ENCODE results near the gene CD37. TPM values are rescaled to one million over a fixed set of nuclear protein-coding genes. Genes with fewer than 3 reads are reported as not detected.

Gene CD37
- total RNA-seq, 1 experiment from 2014 or later, result not detected

- Mint-ChIP-seq H3K4me3 (ENCODE audit: unreplicated experiment) (no peak overlapping the region), H3K27ac (ENCODE audit: unreplicated experiment) (no peak overlapping the region), H3K27me3 (ENCODE audit: insufficient read depth, unreplicated experiment) (no peaks in the 10 kb centered on the region), H3K4me1 (ENCODE audit: low read depth, unreplicated experiment) (peaks cover 11% of the 10 kb centered on the region), H3K36me3 (ENCODE audit: insufficient read depth, unreplicated experiment) (no peaks in the 10 kb centered on the region), H3K9me3 (ENCODE audit: unreplicated experiment) (no peaks in the 10 kb centered on the region)
- ChIA-PET POLR2A (interaction anchor here (1.2 kb wide), 1 partner anchor 92 kb away, joined by 9 read pairs; the partner anchor contains the start of gene ALDH16A1), CTCF (interaction anchor here (0.6 to 0.7 kb wide), 3 partner anchors 18 to 105 kb away, joined by 3 to 4 read pairs (median 3); no protein-coding TSS in a partner anchor)
- Histone ChIP-seq H3K36me3 (ENCODE audit: control insufficient read depth, insufficient read depth, low read length) (no peaks in the 10 kb centered on the region), H3K27me3 (replicated peaks; ENCODE audit: control insufficient read depth, insufficient read depth, low read length) (no peaks in the 10 kb centered on the region; the same call in 1 of the 2 replicates), H3K4me1 (peaks cover 8% of the 10 kb centered on the region; the same call in 1 of the 2 replicates), H3K4me3 (ENCODE audit: low read depth, low read length) (peak overlapping the region; percentile 64), H3K9me3 (no peaks in the 10 kb centered on the region)
- TF ChIP-seq CTCF (IDR thresholded peaks at IDR 0.05; ENCODE audit: insufficient read depth in 1 of 2, low read depth in 1 of 2, low read length in 1 of 2, severe bottlenecking in 1 of 2, unreplicated experiment in 1 of 2), result no peak
- DNase-seq, result peak; percentile 61 to 70
- intact Hi-C loops (cut with micrococcal nuclease; ENCODE audit: unreplicated experiment), result no loop called here
- BruUV-seq (replicated peaks), result no TSS peak
Measured at GRCh38 chr19:49361438-49362047, 26.3 kb downstream of the CD37 start.

- no peaks in the 10 kb centered on the region for H3K9me3 ChIP-seq
- H3K4me1 ChIP-seq, result peaks cover 8% of the 10 kb centered on the region; the same call in 1 of the 2 replicates
- intact Hi-C loops (cut with micrococcal nuclease; ENCODE audit: unreplicated experiment), result no loop called here
- no peaks in the 10 kb centered on the region for H3K36me3 Mint-ChIP-seq (ENCODE audit: insufficient read depth, unreplicated experiment)
- no peak within 1 kb of the TSS for H3K4me3 Mint-ChIP-seq (ENCODE audit: unreplicated experiment)
- H3K4me3 ChIP-seq (ENCODE audit: low read depth, low read length), result peak within 1 kb of the TSS; percentile 64
- POLR2A ChIA-PET, result interaction anchor here (1.2 kb wide), 1 partner anchor 91 kb away, joined by 9 read pairs; the partner anchor contains the start of gene ALDH16A1
- no peak for TF ChIP-seq CTCF (IDR thresholded peaks at IDR 0.05; ENCODE audit: insufficient read depth in 1 of 2, low read depth in 1 of 2, low read length in 1 of 2, severe bottlenecking in 1 of 2, unreplicated experiment in 1 of 2)
- DNase-seq, result peak; percentile 58 to 59
- peaks cover 11% of the 10 kb centered on the region for H3K4me1 Mint-ChIP-seq (ENCODE audit: low read depth, unreplicated experiment)
- BruUV-seq (replicated peaks), result no TSS peak
- CTCF ChIA-PET, result interaction anchor here (0.6 to 0.7 kb wide), 3 partner anchors 18 to 106 kb away, joined by 3 to 4 read pairs (median 3); no protein-coding TSS in a partner anchor
- no peaks in the 10 kb centered on the region; the same call in 1 of the 2 replicates for H3K27me3 ChIP-seq (replicated peaks; ENCODE audit: control insufficient read depth, insufficient read depth, low read length)
- H3K27ac Mint-ChIP-seq (ENCODE audit: unreplicated experiment), result no peak within 1 kb of the TSS
- no peaks in the 10 kb centered on the region for H3K36me3 ChIP-seq (ENCODE audit: control insufficient read depth, insufficient read depth, low read length)
- H3K27me3 Mint-ChIP-seq (ENCODE audit: insufficient read depth, unreplicated experiment), result no peaks in the 10 kb centered on the region
- H3K9me3 Mint-ChIP-seq (ENCODE audit: unreplicated experiment), result no peaks in the 10 kb centered on the region
Measured at GRCh38 chr19:49362048-49362928, 27.1 kb downstream of the CD37 start, which contains the start of gene TEAD2. TEAD2 (minus strand) TSS chr19:49362416; CDS start chr19:49360075, 2,341 bp downstream.

GRCh38 chr19:49362929-49363267 is 27.7 kb downstream of the CD37 start:
- peak in 1 of 2 experiments; percentile 24 for DNase-seq
- TF ChIP-seq CTCF (IDR thresholded peaks at IDR 0.05; ENCODE audit: insufficient read depth in 1 of 2, low read depth in 1 of 2, low read length in 1 of 2, severe bottlenecking in 1 of 2, unreplicated experiment in 1 of 2), result no peak
- POLR2A ChIA-PET, result interaction anchor here (1.2 kb wide), 1 partner anchor 90 kb away, joined by 9 read pairs; the partner anchor contains the start of gene ALDH16A1
- no peak overlapping the region for H3K4me3 Mint-ChIP-seq (ENCODE audit: unreplicated experiment)
- CTCF ChIA-PET, result interaction anchor here (0.6 kb wide), 1 partner anchor 31 kb away, joined by 3 read pairs; no protein-coding TSS in a partner anchor
- BruUV-seq (replicated peaks), result no TSS peak
- H3K36me3 Mint-ChIP-seq (ENCODE audit: insufficient read depth, unreplicated experiment), result no peaks in the 10 kb centered on the region
- peak overlapping the region; percentile 64 for H3K4me3 ChIP-seq (ENCODE audit: low read depth, low read length)
- peaks cover 11% of the 10 kb centered on the region for H3K4me1 Mint-ChIP-seq (ENCODE audit: low read depth, unreplicated experiment)
- H3K27me3 Mint-ChIP-seq (ENCODE audit: insufficient read depth, unreplicated experiment), result no peaks in the 10 kb centered on the region
- no peaks in the 10 kb centered on the region for H3K9me3 Mint-ChIP-seq (ENCODE audit: unreplicated experiment)
- no peaks in the 10 kb centered on the region; the same call in 1 of the 2 replicates for H3K27me3 ChIP-seq (replicated peaks; ENCODE audit: control insufficient read depth, insufficient read depth, low read length)
- intact Hi-C loops (cut with micrococcal nuclease; ENCODE audit: unreplicated experiment), result loop anchor here (1.0 kb wide), 2 partner anchors 24 to 80 kb away; no protein-coding TSS in a partner anchor
- H3K4me1 ChIP-seq, result peaks cover 8% of the 10 kb centered on the region; the same call in 1 of the 2 replicates
- H3K9me3 ChIP-seq, result no peaks in the 10 kb centered on the region
- H3K36me3 ChIP-seq (ENCODE audit: control insufficient read depth, insufficient read depth, low read length), result no peaks in the 10 kb centered on the region
- H3K27ac Mint-ChIP-seq (ENCODE audit: unreplicated experiment), result no peak overlapping the region
